H1 (cell line): ENCODE results near the gene SPC25. TPM values are rescaled to one million over a fixed set of nuclear protein-coding genes. Genes with fewer than 3 reads are reported as not detected.

Experiments used
- CTCF ChIA-PET: fragments of 300-600 bp; sonication (Branson Sonifier 250); formaldehyde crosslinking; loops from one replicate; lab custom pipeline; 2021; ENCODE audit not compliant: partially characterized antibody; lab: Charles Lee
- POLR2A ChIA-PET: fragments of 300-600 bp; sonication (Branson Sonifier 250); formaldehyde crosslinking; loops from one replicate; lab custom pipeline; 2021; ENCODE audit warnings: inconsistent platforms; ENCODE audit not compliant: partially characterized antibody; lab: Charles Lee
- DNase-seq, 2 experiments: peaks; one replicate each; pipeline versions ENCODE4 v3.0.0 to v3.0.0-alpha.2; 2010 to 2022; ENCODE audit warnings: low spot score in 2 of 2, low read depth in 1 of 2, mixed read lengths in 1 of 2
- FAIRE-seq: peaks from 2 replicates; lab custom pipeline; 2011; peaks lifted over from hg19 to GRCh38; lab: Jason Lieb, UNC
- H2AFZ ChIP-seq: 2 replicates; pipeline ENCODE4 v1.8.1; 2012; ENCODE audit warnings: low read length, inconsistent platforms
- H2AK5ac ChIP-seq: 2 replicates; pipeline ENCODE4 v1.6.1; 2013; ENCODE audit warnings: low read depth, low read length
- H2BK120ac ChIP-seq: replicated peaks from 2 replicates; pipeline ENCODE3; 2013; ENCODE audit warnings: low read depth, low read length, inconsistent platforms
- H2BK12ac ChIP-seq: 2 replicates; pipeline ENCODE4 v1.6.1; 2013; ENCODE audit warnings: low read depth, low read length
- H2BK15ac ChIP-seq: 2 replicates; pipeline ENCODE4 v1.6.1; 2013; ENCODE audit warnings: low read length
- H2BK20ac ChIP-seq: 2 replicates; pipeline ENCODE4 v1.6.1; 2013; ENCODE audit warnings: low read length
- H2BK5ac ChIP-seq: 2 replicates; pipeline ENCODE4 v1.6.1; 2013; ENCODE audit warnings: low read depth, low read length
- H3K14ac ChIP-seq: 2 replicates; pipeline ENCODE4 v1.6.1; 2013; ENCODE audit warnings: inconsistent platforms; ENCODE audit not compliant: insufficient read length
- H3K18ac ChIP-seq: 2 replicates; pipeline ENCODE4 v1.6.1; 2013; ENCODE audit warnings: low read length; ENCODE audit errors: extremely low read depth
- H3K23ac ChIP-seq: 2 replicates; pipeline ENCODE4 v1.6.1; 2013; ENCODE audit warnings: inconsistent platforms; ENCODE audit not compliant: insufficient read length
- H3K23me2 ChIP-seq: 2 replicates; pipeline ENCODE4 v1.6.1; 2013; ENCODE audit warnings: low read depth, low read length
- H3K27ac ChIP-seq: 2 replicates; pipeline ENCODE4 v1.6.1; 2011; ENCODE audit warnings: low read depth, low read length, inconsistent platforms
- H3K27me3 ChIP-seq, 4 experiments: replicated peaks in 1 of 4; 1 replicate in 1 of 4; 2 replicates in 3 of 4; pipeline versions ENCODE4 v1.6.1 to v1.8.1; 2011 to 2013; ENCODE audit warnings: low read length in 3 of 4, mild to moderate bottlenecking in 3 of 4, inconsistent platforms in 2 of 4, mixed read lengths in 2 of 4, moderate library complexity in 1 of 4; ENCODE audit not compliant: control insufficient read depth in 3 of 4, insufficient read depth in 3 of 4; ENCODE audit errors: extremely low read depth in 1 of 4
- H3K36me3 ChIP-seq, 4 experiments: 2 replicates each; pipeline versions ENCODE4 v1.6.1 to v1.8.1; 2011 to 2013; ENCODE audit warnings: mild to moderate bottlenecking in 4 of 4, low read length in 3 of 4, moderate library complexity in 2 of 4, control low read depth in 1 of 4, inconsistent platforms in 1 of 4; ENCODE audit not compliant: insufficient read depth in 4 of 4, control insufficient read depth in 2 of 4
- H3K4ac ChIP-seq: replicated peaks from 2 replicates; pipeline ENCODE3; 2013; ENCODE audit warnings: low read length, low read depth, mixed read lengths, inconsistent platforms; ENCODE audit not compliant: insufficient read length
- H3K4me1 ChIP-seq, 4 experiments: replicated peaks in 1 of 4; 1 replicate in 1 of 4; 2 replicates in 3 of 4; pipeline versions ENCODE4 v1.6.1 to v1.8.1; 2011 to 2013; ENCODE audit warnings: low read length in 3 of 4, inconsistent platforms in 2 of 4, mixed read lengths in 1 of 4; ENCODE audit not compliant: insufficient read depth in 4 of 4, control insufficient read depth in 3 of 4
- H3K4me2 ChIP-seq, 2 experiments: 2 replicates each; pipeline versions ENCODE4 v1.6.1 to v1.8.1; 2011 to 2013; ENCODE audit warnings: low read depth in 2 of 2, low read length in 2 of 2, control low read depth in 1 of 2, inconsistent platforms in 1 of 2, mild to moderate bottlenecking in 1 of 2; ENCODE audit not compliant: insufficient read depth in 1 of 2
- H3K4me3 ChIP-seq, 4 experiments: fragments of 200-600, 300-600 bp in 1 of 4; sonication (generic), shearing (Covaris generic), sonication (Bioruptor Twin) in 1 of 4; 2 replicates each; pipeline versions ENCODE4 v1.5.1 to v1.8.1; 2011 to 2016; ENCODE audit warnings: low read length in 4 of 4, low read depth in 3 of 4, control low read depth in 2 of 4, inconsistent platforms in 2 of 4, mild to moderate bottlenecking in 2 of 4, mixed read lengths in 1 of 4, moderate library complexity in 1 of 4; ENCODE audit not compliant: insufficient read depth in 2 of 4; ENCODE audit errors: extremely low read depth in 1 of 4
- H3K56ac ChIP-seq: replicated peaks from 2 replicates; pipeline ENCODE3; 2013; ENCODE audit warnings: low read depth, mild to moderate bottlenecking, mixed read lengths, low read length, inconsistent platforms; ENCODE audit not compliant: insufficient read length
- H3K79me1 ChIP-seq: 2 replicates; pipeline ENCODE4 v1.6.1; 2013; ENCODE audit warnings: low read depth, low read length, control low read depth
- H3K79me2 ChIP-seq, 2 experiments: 2 replicates each; pipeline versions ENCODE4 v1.6.1 to v1.8.1; 2012 to 2013; ENCODE audit warnings: low read length in 2 of 2, mild to moderate bottlenecking in 2 of 2, inconsistent platforms in 1 of 2; ENCODE audit not compliant: insufficient read depth in 2 of 2, control insufficient read depth in 1 of 2
- H3K9ac ChIP-seq, 4 experiments: replicated peaks in 1 of 4; 1 replicate in 1 of 4; 2 replicates in 3 of 4; pipeline versions ENCODE4 v1.6.1 to v1.8.1; 2011 to 2013; ENCODE audit warnings: low read depth in 3 of 4, low read length in 3 of 4, control low read depth in 2 of 4, mild to moderate bottlenecking in 2 of 4, moderate library complexity in 2 of 4, inconsistent platforms in 1 of 4; ENCODE audit errors: extremely low read depth in 1 of 4
- H3K9me3 ChIP-seq, 2 experiments: 2 replicates each; pipeline versions ENCODE4 v1.6.1 to v1.8.1; 2012 to 2013; ENCODE audit warnings: mild to moderate bottlenecking in 2 of 2, moderate library complexity in 2 of 2, control low read depth in 1 of 2, inconsistent platforms in 1 of 2, low read depth in 1 of 2, low read length in 1 of 2, mixed read lengths in 1 of 2; ENCODE audit not compliant: insufficient read depth in 2 of 2
- H4K20me1 ChIP-seq, 2 experiments: replicated peaks in 1 of 2; 2 replicates each; pipeline versions ENCODE3 to v1.8.1; 2011 to 2013; ENCODE audit warnings: inconsistent platforms in 2 of 2, low read length in 2 of 2, mild to moderate bottlenecking in 1 of 2; ENCODE audit not compliant: insufficient read depth in 2 of 2, control insufficient read depth in 1 of 2
- H4K5ac ChIP-seq: 2 replicates; pipeline ENCODE4 v1.6.1; 2013; ENCODE audit warnings: low read length, low read depth, mixed read lengths, inconsistent platforms; ENCODE audit not compliant: insufficient read length
- H4K8ac ChIP-seq: 2 replicates; pipeline ENCODE4 v1.8.0; 2013; ENCODE audit warnings: mild to moderate bottlenecking, moderate library complexity, low read length, inconsistent platforms; ENCODE audit not compliant: insufficient read depth; ENCODE audit errors: extremely low read depth
- H4K91ac ChIP-seq: replicated peaks from 2 replicates; pipeline ENCODE3; 2013; ENCODE audit warnings: low read length, mixed read lengths, inconsistent platforms; ENCODE audit not compliant: insufficient read length
- BCL11A ChIP-seq, 2 experiments: IDR thresholded peaks; one replicate each; pipeline ENCODE4 v1.6.1; 2011; ENCODE audit warnings: low read depth in 2 of 2, low read length in 2 of 2, mild to moderate bottlenecking in 2 of 2
- CBX8 ChIP-seq: fragments of 300-800, 300-1000 bp; sonication (generic); IDR thresholded peaks from 2 replicates; pipeline ENCODE4 v1.7.1; 2016; ENCODE audit warnings: low read depth, low read length, borderline replicate concordance
- CHD2 ChIP-seq: IDR thresholded peaks from 2 replicates; pipeline ENCODE4 v1.6.1; 2012; ENCODE audit warnings: low read length, improper control_type of control experiment
- GTF2F1 ChIP-seq: IDR thresholded peaks from 2 replicates; pipeline ENCODE4 v1.6.1; 2012; ENCODE audit warnings: low read depth, low read length, improper control_type of control experiment, borderline replicate concordance
- HDAC6 ChIP-seq: IDR thresholded peaks from one replicate; pipeline ENCODE4 v1.7.1; 2012; ENCODE audit warnings: low read depth, mild to moderate bottlenecking, inconsistent platforms, low read length, moderate library complexity
- JUND ChIP-seq: IDR thresholded peaks from 2 replicates; pipeline ENCODE4 v1.6.1; 2011; ENCODE audit warnings: mild to moderate bottlenecking, improper control_type of control experiment, low read length
- RBBP5 ChIP-seq: IDR thresholded peaks from 2 replicates; pipeline ENCODE4 v1.7.1; 2012; ENCODE audit warnings: low read depth, mild to moderate bottlenecking, inconsistent platforms, low read length, moderate library complexity, borderline replicate concordance
- SP1 ChIP-seq: IDR thresholded peaks from 2 replicates; pipeline ENCODE4 v1.6.1; 2011; ENCODE audit warnings: low read depth, low read length
- SRF ChIP-seq: IDR thresholded peaks from 2 replicates; pipeline ENCODE4 v1.6.1; 2011; ENCODE audit warnings: mild to moderate bottlenecking, low read depth, low read length, moderate library complexity
- TAF7 ChIP-seq: optimal IDR thresholded peaks from 2 replicates; pipeline ENCODE3; 2011; ENCODE audit warnings: low read depth, mild to moderate bottlenecking, inconsistent platforms, low read length, moderate library complexity, borderline replicate concordance
- WGBS, 2 experiments: shearing (Covaris generic) in 1 of 2; methylation state at CpG; one replicate each; pipeline versions ENCODE4 v1.1.6 to v1.1.7; 2013 to 2015; ENCODE audit warnings: low lambda C conversion rate in 2 of 2, mixed read lengths in 2 of 2, inconsistent platforms in 1 of 2, low coverage in 1 of 2, missing lambda C conversion rate in 1 of 2; ENCODE audit not compliant: insufficient replicate concordance in 2 of 2, insufficient coverage in 1 of 2, insufficient read length in 1 of 2; ENCODE audit errors: extremely low coverage in 1 of 2, missing lambda C conversion rate in 1 of 2; 5-methylcytosine and 5-hydroxymethylcytosine counted together
- polyA plus RNA-seq, 7 experiments: library from polyadenylated mRNA; depleted of rRNA in 3 of 7; stranded (reverse) in 5 of 7; unstranded in 2 of 7; fragments of >200 nt in 5 of 7; fragments of 200-250 nt in 2 of 7; gene quantifications; 1 replicate in 5 of 7; 2 replicates in 1 of 7; 4 replicates in 1 of 7; pipeline versions ENCODE4 v1.2.1 to v1.2.3, GENCODE V29; 2011 to 2013; ENCODE audit warnings: missing spikeins in 2 of 7, mixed read lengths in 2 of 7
- total RNA-seq: library from RNA; stranded (reverse); fragmentation: NEBNext Ultra II Directional; extraction: Animal tissue kit (Norgen Biotek cat#: 25700); gene quantifications from 2 replicates; pipeline ENCODE4 v1.2.1, GENCODE V29; 2021

The SPC25 gene
- total and polyA plus RNA-seq, 2 of the 8 experiments (the other 6 are each of a cell fraction or from before 2014, with no cell fraction given), result 21.0 to 34.7 TPM

DNA sequence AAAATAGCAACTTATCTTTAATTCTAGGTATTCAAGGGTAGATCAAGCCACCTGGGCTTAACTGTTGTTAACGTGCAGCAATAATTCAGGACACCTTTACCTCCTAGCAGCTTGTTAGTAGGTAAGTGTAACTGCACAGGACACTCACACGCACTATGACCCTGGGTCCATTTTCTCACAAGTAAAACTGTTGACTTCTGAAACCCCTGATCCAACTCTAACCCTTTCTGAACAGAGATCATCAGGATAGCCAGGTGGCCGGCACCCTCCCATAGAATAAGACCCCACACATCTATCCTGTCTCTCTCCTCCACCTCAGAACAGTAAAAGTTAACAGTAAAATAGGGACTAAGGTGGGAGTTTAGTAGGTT is 610 bp downstream of the SPC25 start:
- Histone ChIP-seq H3K9me3 (no peaks in the 10 kb centered on the region), H3K79me1 (no peaks in the 10 kb centered on the region; the same call in 1 of the 2 replicates), H2BK20ac (no peak overlapping the region), H4K20me1 (no peaks in the 10 kb centered on the region), H4K91ac (no peak overlapping the region), H3K27ac (no peak overlapping the region), H2BK15ac (no peak overlapping the region), H3K4me3 (peak overlapping the region; percentile 78 to 97 (median 86)), H3K23me2 (peaks cover 7% of the 10 kb centered on the region), H3K56ac (no peak overlapping the region), H3K4me1 (no peaks in the 10 kb centered on the region; a peak in 2 of 7 replicates), H3K4me2 (peak overlapping the region; percentile 81 to 92), H3K14ac (no peak overlapping the region), H3K36me3 (peaks cover 0 to 9% (median 3%) of the 10 kb centered on the region in 4 experiments; a peak in 4 of 8 replicates), H3K27me3 (no peaks in the 10 kb centered on the region), H2BK12ac (no peak overlapping the region), H3K18ac (no peak overlapping the region), H2BK5ac (no peak overlapping the region), H4K5ac (no peak overlapping the region), H3K9ac (peak overlapping the region; percentile 61 to 77 (median 74)), H3K4ac (no peak overlapping the region), H3K23ac (no peak overlapping the region), H3K79me2 (peaks cover 0 to 9% of the 10 kb centered on the region in 2 experiments; a peak in 2 of 4 replicates), H2AFZ (peak overlapping the region; percentile 78), H2BK120ac (no peak overlapping the region), H2AK5ac (no peak overlapping the region), H4K8ac (no peak overlapping the region)
- ChIA-PET POLR2A (no interaction called here), CTCF (interaction anchor here (1.0 kb wide), 1 partner anchor 185 kb away, joined by 3 read pairs; no protein-coding TSS in a partner anchor)
- 29% methylated on average over 3 of the region's 3 CpGs; no CpG with 5 or more reads in 1 of the 2 experiments for WGBS, 2 experiments
- no peak for FAIRE-seq
- TF ChIP-seq CHD2 (no peak), SRF (no peak), JUND (no peak), SP1 (no peak), RBBP5 (no peak), TAF7 (no peak), CBX8 (no peak), BCL11A (IDR thresholded peaks at IDR 0.05; ENCODE audit: low read depth in 2 of 2, low read length in 2 of 2) (no peak), HDAC6 (no peak), GTF2F1 (no peak)
- DNase-seq, result no peak
